Measurements from ENCODE around the gene PRSS22. TPM values are rescaled to one million over a fixed set of nuclear protein-coding genes. Genes with fewer than 3 reads are reported as not detected.

The PRSS22 gene
- total and polyA plus RNA-seq, 10 of the 15 experiments (the other 5 are each of a cell fraction or from before 2014, with no cell fraction given), result not detected

DNA sequence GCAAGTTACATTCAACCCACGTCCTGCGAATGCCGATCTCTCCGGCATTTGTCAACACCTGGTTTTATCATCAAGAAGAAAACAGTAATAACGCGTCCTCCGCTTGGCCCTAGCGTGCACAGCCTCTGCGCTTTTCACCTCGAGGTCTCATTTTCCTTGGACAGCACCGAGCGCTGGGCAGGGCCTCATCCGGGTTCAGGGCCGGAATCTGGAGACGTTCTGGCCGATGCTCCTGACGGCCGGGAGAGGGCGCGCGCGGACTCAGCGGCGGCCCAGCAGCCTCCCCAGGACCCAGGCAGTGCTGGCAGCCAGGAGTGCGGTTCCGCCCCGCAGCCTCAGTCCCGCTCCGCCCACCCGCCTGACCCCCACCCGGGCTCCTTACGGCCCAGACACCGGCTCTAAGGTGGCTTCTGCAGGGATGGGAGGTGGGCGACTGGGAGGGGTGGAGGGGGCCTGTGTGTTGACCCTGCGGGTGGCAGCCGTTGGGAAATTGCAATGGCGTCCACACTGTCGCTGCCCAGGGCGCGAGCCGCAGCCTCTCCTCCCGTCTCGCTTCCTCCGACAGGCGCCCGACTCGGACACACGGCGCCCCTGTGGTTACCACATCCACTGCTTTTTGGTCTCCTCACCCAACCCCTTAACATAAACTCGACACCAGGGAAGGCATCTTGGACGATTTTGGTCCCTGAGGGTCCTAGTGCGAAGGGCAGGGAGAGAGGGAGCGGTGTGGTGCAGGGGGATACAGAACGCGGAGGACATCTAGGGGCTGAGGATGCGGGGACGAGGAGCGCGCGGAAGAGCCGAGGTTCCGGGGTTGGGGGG is 46.3 kb upstream of the PRSS22 start (continued):
- TF ChIP-seq ZBTB40 (IDR thresholded peaks at IDR 0.05; ENCODE audit: borderline replicate concordance), result no peak

- ChIA-PET CTCF (interaction anchor here (0.7 to 2.3 kb wide), 6 partner anchors 14 to 34 kb away, joined by 3 to 8 read pairs (median 4); partner anchors contain the start of gene FLYWCH2), SMC1A (ENCODE audit: uncharacterized antibody, unreplicated experiment) (interaction anchor here (1.0 to 1.2 kb wide), 3 partner anchors 11 to 30 kb away, joined by 3 to 4 read pairs (median 4); no protein-coding TSS in a partner anchor), POLR2A (interaction anchor here (0.7 kb wide), 1 partner anchor 20 kb away, joined by 3 read pairs; the partner anchor contains the start of gene FLYWCH2), RAD21 (ENCODE audit: unreplicated experiment) (interaction anchor here (1.6 kb wide), 1 partner anchor 19 kb away, joined by 7 read pairs; the partner anchor contains the start of gene FLYWCH2)
- no peak for TF ChIP-seq CBX5 (IDR thresholded peaks at IDR 0.05; ENCODE audit: low read depth)
- no peak for TF ChIP-seq SRF (IDR thresholded peaks at IDR 0.05; ENCODE audit: low read depth in 2 of 2, low read length in 2 of 2)
- no peaks in the 10 kb centered on the region for H3K27me3 ChIP-seq (replicated peaks in 1 of 2; ENCODE audit: control insufficient read depth in 2 of 2, insufficient read depth in 2 of 2, low read length in 1 of 2)
- no peaks in the 10 kb centered on the region for H4K20me1 ChIP-seq (ENCODE audit: control insufficient read depth, insufficient read depth)
- no peaks in the 10 kb centered on the region for H3K9me3 ChIP-seq (replicated peaks; ENCODE audit: control insufficient read depth, insufficient read depth, low read length)
- no TSS peak for BruUV-seq (replicated peaks)
- no peak overlapping the region for H3K27ac ChIP-seq (ENCODE audit: control insufficient read depth, insufficient read depth)
- H2AFZ ChIP-seq (ENCODE audit: control insufficient read depth, low read depth, low read length), result no peak overlapping the region
- WGBS (ENCODE audit: insufficient coverage, insufficient replicate concordance, low lambda C conversion rate, missing lambda C conversion rate), result 94% methylated on average over 9 of the region's 9 CpGs
- no peak overlapping the region for H3K9ac ChIP-seq (ENCODE audit: control insufficient read depth, insufficient read depth, low read length)
- FAIRE-seq, result no peak
- peaks cover 6% of the 10 kb centered on the region for H3K4me1 ChIP-seq (ENCODE audit: control insufficient read depth, insufficient read depth, low read length)
- no peak for ATAC-seq
- no peaks in the 10 kb centered on the region for H3K79me2 ChIP-seq (ENCODE audit: control insufficient read depth, insufficient read depth, low read length)
- in situ Hi-C loops (cut with MboI) (no loop called here), intact Hi-C loops (cut with micrococcal nuclease; ENCODE audit: unreplicated experiment) (no loop called here)
- DNase-seq (ENCODE audit: low read depth, low spot score), result no peak
- H3K4me3 ChIP-seq, result no peak overlapping the region
- H3K36me3 ChIP-seq (ENCODE audit: control insufficient read depth in 2 of 2, insufficient read depth in 2 of 2, low read length in 1 of 2), result no peaks in the 10 kb centered on the region
- H3K4me2 ChIP-seq (ENCODE audit: control insufficient read depth, insufficient read depth), result no peak overlapping the region
Measured at GRCh38 chr16:2902337-2903130, 44.6 kb upstream of the PRSS22 start.

Data from GM12878 (cell line).